Measurements from ENCODE around the gene MRPS30.

DNA sequence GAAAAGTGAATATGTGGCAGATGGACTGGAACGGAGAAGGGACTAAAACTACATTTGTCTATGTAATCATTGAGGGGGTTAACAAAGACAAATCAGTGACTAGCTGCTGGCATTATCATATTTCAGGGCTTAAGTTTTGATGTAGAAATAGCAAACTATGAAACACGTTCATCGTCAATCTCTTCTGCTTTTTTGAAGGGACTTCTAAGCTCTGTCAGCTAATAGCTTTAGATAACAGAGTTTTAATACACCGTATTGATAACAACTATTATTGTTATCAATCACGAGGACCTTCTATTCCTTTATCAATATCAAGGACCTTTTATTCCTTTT lies 38.9 kb upstream of the MRPS30 start:
- no peak for TF ChIP-seq POLR2A (IDR thresholded peaks at IDR 0.05)
- TF ChIP-seq, protein P1, sequence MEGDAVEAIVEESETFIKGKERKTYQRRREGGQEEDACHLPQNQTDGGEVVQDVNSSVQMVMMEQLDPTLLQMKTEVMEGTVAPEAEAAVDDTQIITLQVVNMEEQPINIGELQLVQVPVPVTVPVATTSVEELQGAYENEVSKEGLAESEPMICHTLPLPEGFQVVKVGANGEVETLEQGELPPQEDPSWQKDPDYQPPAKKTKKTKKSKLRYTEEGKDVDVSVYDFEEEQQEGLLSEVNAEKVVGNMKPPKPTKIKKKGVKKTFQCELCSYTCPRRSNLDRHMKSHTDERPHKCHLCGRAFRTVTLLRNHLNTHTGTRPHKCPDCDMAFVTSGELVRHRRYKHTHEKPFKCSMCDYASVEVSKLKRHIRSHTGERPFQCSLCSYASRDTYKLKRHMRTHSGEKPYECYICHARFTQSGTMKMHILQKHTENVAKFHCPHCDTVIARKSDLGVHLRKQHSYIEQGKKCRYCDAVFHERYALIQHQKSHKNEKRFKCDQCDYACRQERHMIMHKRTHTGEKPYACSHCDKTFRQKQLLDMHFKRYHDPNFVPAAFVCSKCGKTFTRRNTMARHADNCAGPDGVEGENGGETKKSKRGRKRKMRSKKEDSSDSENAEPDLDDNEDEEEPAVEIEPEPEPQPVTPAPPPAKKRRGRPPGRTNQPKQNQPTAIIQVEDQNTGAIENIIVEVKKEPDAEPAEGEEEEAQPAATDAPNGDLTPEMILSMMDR (IDR thresholded peaks at IDR 0.05) = no peak
